Loucy (cell line): ENCODE results near the gene ISM1.

ENCODE experiments used
- EZH2phosphoT487 ChIP-seq: fragments of 200-600 bp; IDR thresholded peaks from 2 replicates; pipeline ENCODE4 v1.6.1; 2018; ENCODE audit warnings: antibody characterized with exemption, mild to moderate bottlenecking, moderate library complexity, borderline replicate concordance
- TF ChIP-seq, protein P1 (sequence below): fragments of 200-600 bp; sonication (generic); conservative IDR thresholded peaks from 2 replicates; pipeline ENCODE4 v1.5.1; 2014; ENCODE audit warnings: mild to moderate bottlenecking, antibody characterized with exemption, low read length

DNA sequence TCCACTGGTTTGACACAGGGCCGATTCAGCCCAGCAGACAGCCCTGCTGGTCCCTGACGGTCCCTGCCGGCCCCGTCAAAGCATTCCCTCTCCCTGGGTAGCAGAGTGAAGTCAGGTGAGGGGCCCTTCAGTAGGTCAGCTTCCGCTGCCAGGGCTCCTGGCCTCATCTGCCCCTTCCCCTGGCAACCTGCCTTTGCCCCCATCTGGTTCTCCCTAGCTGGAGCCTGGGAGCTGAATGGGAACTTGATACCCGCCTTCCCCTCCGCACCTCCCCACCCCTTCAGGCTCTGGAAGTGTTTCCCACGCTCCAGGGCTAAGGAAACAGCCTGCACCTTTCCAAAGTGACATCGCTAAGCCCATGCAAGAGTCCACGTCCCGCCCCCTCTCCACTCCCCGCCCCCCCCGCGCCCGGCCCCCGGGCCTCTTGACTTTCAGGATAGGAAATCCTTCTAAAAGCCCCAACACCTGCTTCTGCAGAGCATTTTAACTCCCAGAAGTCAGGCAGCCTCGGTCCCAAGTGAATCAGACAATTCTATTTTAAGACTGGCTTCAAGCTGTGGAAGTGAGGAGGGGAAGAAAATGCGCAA is 53.3 kb downstream of the ISM1 start:
- TF ChIP-seq, protein P1, sequence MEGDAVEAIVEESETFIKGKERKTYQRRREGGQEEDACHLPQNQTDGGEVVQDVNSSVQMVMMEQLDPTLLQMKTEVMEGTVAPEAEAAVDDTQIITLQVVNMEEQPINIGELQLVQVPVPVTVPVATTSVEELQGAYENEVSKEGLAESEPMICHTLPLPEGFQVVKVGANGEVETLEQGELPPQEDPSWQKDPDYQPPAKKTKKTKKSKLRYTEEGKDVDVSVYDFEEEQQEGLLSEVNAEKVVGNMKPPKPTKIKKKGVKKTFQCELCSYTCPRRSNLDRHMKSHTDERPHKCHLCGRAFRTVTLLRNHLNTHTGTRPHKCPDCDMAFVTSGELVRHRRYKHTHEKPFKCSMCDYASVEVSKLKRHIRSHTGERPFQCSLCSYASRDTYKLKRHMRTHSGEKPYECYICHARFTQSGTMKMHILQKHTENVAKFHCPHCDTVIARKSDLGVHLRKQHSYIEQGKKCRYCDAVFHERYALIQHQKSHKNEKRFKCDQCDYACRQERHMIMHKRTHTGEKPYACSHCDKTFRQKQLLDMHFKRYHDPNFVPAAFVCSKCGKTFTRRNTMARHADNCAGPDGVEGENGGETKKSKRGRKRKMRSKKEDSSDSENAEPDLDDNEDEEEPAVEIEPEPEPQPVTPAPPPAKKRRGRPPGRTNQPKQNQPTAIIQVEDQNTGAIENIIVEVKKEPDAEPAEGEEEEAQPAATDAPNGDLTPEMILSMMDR, result no peak
- TF ChIP-seq EZH2phosphoT487, result no peak
